Stimulated activated CD8-positive, alpha-beta memory T cell treated with anti-CD3 and anti-CD28 coated beads, Interleukin-4, amount 100 ng/mL, for 1 hour (primary cell): ENCODE measurements around the gene LAGE3.

Experiments used
- DNase-seq, 2 donors: peaks; one replicate each; pipeline ENCODE4 v3.0.0-alpha.2; 2020; ENCODE audit warnings: low read depth in 2 of 2, low spot score in 1 of 2

Gene LAGE3

GRCh38 chrX:154435171-154435733, 43.8 kb downstream of the LAGE3 start:
- no peak for DNase-seq

GRCh38 chrX:154434394-154435168, 44.5 kb downstream of the LAGE3 start:
- no peak for DNase-seq

- no peak for DNase-seq
Measured at GRCh38 chrX:154433605-154434004, 45.5 kb downstream of the LAGE3 start.

- DNase-seq, result no peak
Measured at GRCh38 chrX:154432210-154432609, 46.9 kb downstream of the LAGE3 start.

- no peak for DNase-seq
Measured at GRCh38 chrX:154431341-154431740, 47.7 kb downstream of the LAGE3 start.

GRCh38 chrX:154430916-154431315, 48.2 kb downstream of the LAGE3 start:
- DNase-seq, result no peak

- no peak for DNase-seq
Measured at GRCh38 chrX:154430479-154430878, 48.6 kb downstream of the LAGE3 start.

- no peak for DNase-seq
Measured at GRCh38 chrX:154429711-154430110, 49.4 kb downstream of the LAGE3 start.

- peak; percentile 56 to 74 for DNase-seq
Measured at GRCh38 chrX:154428176-154429171, 50.6 kb downstream of the LAGE3 start, which contains the start of gene ATP6AP1. Gene ATP6AP1 (plus strand): TSS chrX:154428677. CDS start chrX:154428693, 16 bp downstream.
